GM18507 (cell line): ENCODE data around the gene XXYLT1.

Source experiments
- DNase-seq: peaks from one replicate; pipeline ENCODE4 v3.0.0; 2011; ENCODE audit warnings: low read depth; ENCODE audit not compliant: insufficient read length; ENCODE audit errors: extremely low spot score
- FAIRE-seq: peaks from 2 replicates; lab custom pipeline; 2011; peaks lifted over from hg19 to GRCh38; lab: Jason Lieb, UNC

Gene XXYLT1

GRCh38 chr3:195268576-195269309 is 2.2 kb downstream of the XXYLT1 start:
- FAIRE-seq: no peak
- no peak for DNase-seq

DNA sequence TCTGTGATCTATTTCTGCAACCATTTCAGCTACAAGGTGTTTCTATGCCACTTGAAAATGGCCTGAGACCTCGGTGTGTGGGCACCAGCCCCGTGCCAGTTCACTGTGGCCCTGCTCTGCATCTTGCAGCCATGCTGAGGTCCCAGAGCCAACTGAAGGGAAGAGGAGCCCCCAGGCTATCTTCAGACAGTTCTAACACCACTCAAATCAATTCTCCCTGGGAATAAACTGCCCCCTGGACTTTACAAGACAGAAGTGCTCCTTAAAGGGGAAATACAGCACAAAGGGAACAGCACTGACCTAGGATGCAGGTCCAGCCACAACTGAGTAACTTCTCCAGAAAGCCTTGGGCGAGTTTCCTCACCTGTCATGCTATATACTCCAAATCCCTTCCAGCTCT is 3.9 kb downstream of the XXYLT1 start:
- FAIRE-seq: no peak
- no peak for DNase-seq

DNA sequence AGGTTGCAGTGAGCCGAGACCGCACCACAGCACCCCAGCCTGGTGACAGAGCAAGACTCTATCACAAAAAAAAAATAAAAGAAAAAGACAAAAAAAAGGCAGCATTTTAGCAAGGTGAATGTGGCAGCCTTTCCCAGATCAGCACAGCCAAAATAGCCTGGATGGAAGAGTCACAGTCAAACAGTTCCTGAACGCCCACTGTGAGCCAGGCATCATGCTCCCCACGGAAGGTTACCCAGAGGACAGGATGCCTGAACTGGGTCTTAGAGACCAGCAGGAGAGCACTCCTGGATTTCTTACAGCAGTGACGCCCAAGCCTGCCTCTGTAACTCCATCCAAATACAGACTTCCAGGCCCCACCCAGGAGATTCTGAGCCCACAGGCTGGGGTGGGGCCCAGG is 4.5 kb downstream of the XXYLT1 start:
- FAIRE-seq (no peak), DNase-seq (no peak)

- DNase-seq (no peak), FAIRE-seq (no peak)
Observed at GRCh38 chr3:195265363-195265976, 5.5 kb downstream of the XXYLT1 start.

DNA sequence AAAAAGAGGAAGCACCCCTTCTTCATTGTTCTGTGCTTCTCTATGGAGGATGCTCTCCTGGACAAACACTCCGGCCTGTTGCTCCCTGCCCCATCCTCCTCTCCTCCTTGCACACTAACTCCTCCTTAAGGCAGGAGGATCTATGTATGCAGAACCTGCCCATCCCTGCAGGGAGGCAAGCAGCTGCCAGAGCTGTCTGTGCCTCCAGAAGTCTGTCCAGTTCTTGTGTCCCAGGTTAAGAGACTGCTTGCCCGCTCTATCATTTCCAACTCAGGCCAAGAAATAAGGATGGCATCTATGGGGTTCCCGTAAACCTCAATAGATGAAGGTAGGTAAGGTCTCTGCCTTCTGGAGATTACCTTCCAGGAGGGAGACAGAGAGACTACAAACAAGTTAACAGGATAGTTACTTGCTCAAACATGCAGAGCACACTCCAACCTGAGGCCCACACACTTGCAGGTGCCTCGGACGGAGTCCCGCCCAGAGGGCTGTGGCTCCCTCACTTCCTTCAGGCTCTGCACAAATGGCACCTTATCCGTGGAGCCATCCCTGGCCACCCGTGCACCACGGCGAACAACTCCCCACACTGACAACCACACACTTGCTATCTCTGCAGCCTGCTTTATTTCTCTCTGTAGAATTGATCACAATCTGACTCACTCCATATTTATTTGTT is 6.9 kb downstream of the XXYLT1 start:
- no peak for DNase-seq
- no peak for FAIRE-seq

DNA sequence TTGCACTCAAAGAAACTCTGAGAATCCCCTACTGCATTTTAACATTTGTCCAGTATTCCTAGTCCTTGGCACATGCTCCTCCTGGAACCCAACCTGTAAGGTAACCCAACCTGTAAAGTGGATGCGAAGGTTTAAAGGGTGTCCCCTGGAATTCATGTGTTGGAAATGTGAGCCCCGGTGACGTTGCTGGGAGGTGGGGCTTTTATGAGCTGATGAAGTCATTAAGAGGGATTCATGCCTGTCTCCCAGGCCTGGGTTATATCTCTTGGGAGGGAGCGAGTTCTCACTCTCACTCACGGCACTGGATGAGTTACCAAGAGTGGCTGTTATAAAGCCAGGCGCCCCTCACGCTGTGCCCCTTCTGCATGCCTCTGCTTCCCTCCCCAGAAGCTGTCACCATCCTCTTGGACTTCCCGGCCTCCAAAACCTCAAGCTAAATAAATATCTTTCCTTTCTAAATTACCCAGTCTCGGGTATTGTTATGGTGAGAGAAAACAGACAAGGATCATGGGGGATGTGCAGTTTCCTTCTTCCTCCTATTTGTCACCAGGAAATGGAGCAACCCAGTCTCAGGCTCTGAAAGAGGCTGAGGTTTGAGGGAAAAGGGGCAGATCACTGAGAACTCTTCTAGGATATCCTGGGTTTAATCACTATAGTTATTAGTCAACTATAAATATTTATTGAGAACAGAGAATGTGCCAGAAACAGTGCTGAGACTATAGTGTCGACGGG is 7.6 kb downstream of the XXYLT1 start:
- FAIRE-seq: no peak
- DNase-seq: no peak

DNA sequence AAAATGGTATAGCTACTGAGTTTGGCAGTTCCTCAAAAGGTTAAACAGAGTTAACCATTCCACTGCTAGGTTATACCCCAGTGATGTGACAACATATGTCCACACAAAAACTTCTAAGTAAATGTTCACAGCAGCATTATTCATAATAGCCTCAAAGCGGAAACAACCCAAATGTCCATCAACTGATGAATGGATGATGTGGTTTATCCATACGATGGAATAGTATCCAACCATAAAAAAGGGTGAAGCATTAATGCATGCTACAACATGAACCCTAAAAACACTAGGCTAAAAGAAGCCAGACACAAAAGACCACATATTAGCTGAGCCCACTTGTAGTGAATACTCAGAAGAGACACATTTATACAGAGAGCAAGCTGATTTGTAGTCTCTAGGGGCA is 9.0 kb downstream of the XXYLT1 start:
- FAIRE-seq: no peak

GRCh38 chr3:195260280-195260905 is 10.6 kb downstream of the XXYLT1 start:
- FAIRE-seq (no peak), DNase-seq (no peak)

More for the DNA sequence above, 9.0 kb downstream of the XXYLT1 start:
- no peak for DNase-seq

GRCh38 chr3:195259475-195260279 is 11.3 kb downstream of the XXYLT1 start:
- peak; percentile 96 for DNase-seq
- peak; percentile 85 for FAIRE-seq

DNA sequence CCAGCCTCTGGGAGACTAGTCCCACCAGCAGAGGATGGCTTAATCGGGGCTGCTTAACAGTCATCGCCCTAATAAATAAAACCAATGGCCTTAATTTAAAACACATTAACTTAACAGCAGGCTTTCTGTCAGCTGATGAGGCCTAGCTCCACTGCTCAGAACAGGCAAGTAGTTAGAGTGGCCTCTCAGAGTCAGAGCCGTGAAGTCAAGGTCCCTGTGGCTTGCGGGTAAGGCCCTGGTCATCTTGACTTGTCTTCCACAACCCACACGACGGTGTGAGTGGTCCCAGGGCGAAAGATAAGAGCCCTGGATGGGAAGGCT is 11.8 kb downstream of the XXYLT1 start:
- DNase-seq (no peak), FAIRE-seq (no peak)

- FAIRE-seq: no peak
- no peak for DNase-seq
Observed at GRCh38 chr3:195258449-195259153, 12.4 kb downstream of the XXYLT1 start.

DNA sequence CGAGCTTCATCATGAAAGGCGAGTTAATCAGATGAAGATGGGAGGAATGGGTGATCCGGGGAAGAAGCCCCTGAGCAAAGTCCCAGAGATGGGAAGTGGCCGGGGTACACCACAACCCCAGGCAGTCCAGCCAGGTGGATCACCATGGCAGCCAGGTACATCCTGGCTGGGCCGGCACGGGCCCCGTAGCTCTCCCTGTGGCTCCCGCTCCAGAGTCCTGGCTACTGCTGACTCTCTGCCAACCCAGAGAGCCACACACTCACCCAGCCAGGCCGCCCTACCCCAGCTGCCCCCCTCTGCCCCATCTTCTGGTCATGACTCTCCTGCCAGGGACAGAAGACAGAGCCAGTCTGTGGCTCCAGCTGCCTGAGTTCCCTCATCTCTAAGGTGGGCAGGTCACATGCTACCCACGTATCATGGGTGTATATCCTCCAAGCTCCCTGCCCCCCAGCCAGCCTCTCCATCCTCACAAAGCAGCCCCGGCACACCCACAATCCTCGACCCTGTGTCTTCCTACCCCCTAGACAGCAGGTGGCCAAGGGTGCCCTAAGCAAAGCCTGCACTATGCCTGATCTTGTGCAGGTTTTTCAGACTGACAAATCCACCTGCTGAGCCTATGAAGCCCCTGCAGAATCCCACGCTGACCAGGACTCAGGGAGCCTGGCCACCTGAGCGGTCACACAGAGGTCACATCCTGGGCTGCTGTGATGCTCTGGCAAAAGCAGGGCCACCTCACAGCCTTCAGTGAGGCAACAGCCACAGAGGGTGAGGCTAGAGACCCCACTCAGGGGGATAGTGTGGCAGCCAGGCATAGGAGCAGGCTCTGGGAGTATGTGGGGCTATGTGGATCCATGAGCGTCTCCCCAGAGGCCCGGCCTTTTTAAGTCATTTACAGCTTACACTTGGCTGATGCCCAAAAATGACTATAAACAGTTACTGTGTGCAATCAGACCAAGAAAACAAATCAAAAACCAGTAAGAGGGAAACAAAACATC is 13.2 kb downstream of the XXYLT1 start:
- no peak for FAIRE-seq
- no peak for DNase-seq

- FAIRE-seq (no peak), DNase-seq (no peak)
Observed at GRCh38 chr3:195256639-195257453, 14.1 kb downstream of the XXYLT1 start.

DNA sequence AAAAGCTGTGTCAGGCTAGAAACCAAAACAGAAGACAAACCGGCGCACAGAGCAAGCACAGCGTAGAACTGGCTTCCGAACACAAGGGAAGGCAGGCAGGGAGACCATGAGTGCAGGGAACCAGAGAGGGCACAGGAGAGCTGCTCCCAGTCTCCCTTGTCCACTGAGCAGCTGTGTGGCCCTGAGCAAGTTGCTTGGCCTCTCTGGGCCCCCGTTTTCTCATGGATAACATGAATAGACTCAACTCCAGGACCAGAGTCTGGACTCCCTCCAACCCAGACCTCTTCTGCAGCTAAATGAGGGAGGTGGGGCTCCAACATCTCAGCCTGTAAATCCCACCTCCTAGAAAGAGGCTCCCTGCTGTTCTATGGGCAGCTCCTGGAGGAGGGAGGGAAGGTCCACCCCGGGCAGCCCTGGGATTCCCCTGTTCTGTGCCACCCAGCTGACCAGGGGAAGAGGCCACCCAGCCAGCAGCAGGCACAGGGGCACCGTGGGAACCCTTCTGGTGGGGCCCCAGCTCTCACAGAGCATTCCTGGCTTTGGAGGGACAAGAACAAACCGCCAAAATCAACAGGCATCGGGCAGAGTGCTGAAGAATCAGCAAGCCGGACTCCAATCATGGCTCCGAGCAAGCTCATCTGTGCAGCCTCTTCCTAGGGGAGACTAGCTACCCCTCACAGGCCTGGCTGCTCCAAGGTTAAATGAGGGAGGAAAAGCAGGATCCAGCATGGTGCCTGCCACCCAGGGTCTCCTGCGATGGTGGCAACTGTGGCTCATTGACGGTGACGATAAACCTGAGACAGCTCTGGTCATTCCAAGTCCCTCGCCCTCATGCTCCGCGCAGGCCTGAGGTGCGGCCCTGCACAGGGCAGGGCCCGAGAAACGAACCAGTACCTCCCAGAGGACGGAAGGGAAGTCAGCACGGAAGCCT is 15.1 kb downstream of the XXYLT1 start:
- no peak for FAIRE-seq
- no peak for DNase-seq

DNA sequence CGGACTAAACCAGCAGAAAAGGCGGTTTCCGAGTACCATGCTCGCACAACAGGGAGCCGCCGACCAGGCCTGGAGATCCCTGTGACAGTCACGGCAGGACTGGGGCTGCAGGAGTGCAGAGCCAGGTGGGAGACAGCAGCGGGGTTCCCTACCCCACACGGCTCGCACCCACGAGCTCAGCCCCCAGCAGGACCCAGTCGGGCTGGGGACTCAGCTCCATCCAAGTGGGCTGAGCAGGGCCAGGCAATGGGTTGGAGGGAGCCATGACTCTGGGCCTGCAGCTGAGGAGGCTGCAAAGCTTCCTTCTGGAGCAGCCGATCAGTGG is 15.8 kb downstream of the XXYLT1 start:
- no peak for FAIRE-seq

More for the DNA sequence above, 15.8 kb downstream of the XXYLT1 start:
- no peak for DNase-seq
